SK-N-MC (cell line): ENCODE data around the gene MTA1.

ENCODE experiments used
- EZH2 ChIP-seq: fragments of 200-600 bp; sonication (generic); IDR thresholded peaks from one replicate; pipeline ENCODE4 v1.6.1; 2017; ENCODE audit warnings: antibody characterized with exemption
- FOXP2 ChIP-seq: optimal IDR thresholded peaks from 2 replicates; pipeline ENCODE3; 2011; ENCODE audit warnings: mild to moderate bottlenecking, moderate library complexity; ENCODE audit not compliant: insufficient read depth; ENCODE audit errors: extremely low read length, control extremely low read depth
- POLR2AphosphoS5 ChIP-seq: IDR thresholded peaks from 2 replicates; pipeline ENCODE4 v1.6.1; 2012; ENCODE audit warnings: mild to moderate bottlenecking, low read depth, low read length, borderline replicate concordance

DNA sequence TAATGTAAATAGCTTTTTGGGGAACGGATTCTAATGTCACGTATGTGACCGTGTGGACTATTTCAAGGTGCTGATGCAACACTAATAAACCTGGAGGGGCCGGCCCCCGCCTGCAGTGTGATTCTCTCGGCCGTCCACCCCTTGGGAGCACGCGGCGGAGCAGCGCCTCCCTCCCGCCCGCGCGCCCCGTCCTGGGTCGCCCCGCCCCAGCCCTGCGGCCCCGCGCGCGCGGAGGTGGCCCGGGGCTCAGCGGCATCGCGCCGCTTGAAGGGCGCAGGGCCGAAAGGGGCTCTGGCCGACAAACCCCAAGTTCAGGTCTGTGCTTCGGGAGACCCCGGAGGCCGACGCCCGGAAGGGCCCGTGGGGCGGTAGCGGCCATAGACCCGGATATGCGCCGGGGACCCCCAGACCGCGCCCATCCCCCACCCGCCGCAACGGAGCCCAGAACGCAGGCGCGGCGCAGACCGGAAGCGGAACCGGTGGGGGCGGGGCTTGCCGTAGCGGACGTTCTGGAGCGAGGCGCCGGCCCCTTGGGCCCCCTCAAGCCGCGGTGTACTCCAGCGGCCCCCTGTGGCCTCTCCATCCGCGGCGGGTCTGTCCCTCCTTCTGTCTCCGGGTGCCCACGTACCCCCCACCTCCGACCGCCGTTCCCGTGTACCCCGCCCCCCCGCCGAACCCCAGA lies 21.4 kb upstream of the MTA1 start, which contains the start of gene TEX22:
- TF ChIP-seq EZH2 (no peak), POLR2AphosphoS5 (peak; percentile 87), FOXP2 (no peak)
